IPS-15b (cell line): Measurements from ENCODE around the gene MTREX.
"Not testable (repeated sequence)": the region's sequence is repeated elsewhere in the genome, so short reads cannot be mapped to it uniquely, and the experiment has no call there.

Source experiments
- H3K27me3 ChIP-seq: one replicate; pipeline ENCODE4 v1.6.1; 2013; ENCODE audit warnings: low read length; ENCODE audit not compliant: control insufficient read depth, insufficient read depth
- H3K36me3 ChIP-seq: one replicate; pipeline ENCODE4 v1.6.1; 2013; ENCODE audit warnings: low read length; ENCODE audit not compliant: control insufficient read depth, insufficient read depth
- H3K4me1 ChIP-seq: one replicate; pipeline ENCODE4 v1.6.1; 2013; ENCODE audit warnings: mild to moderate bottlenecking, low read length; ENCODE audit not compliant: control insufficient read depth, insufficient read depth
- H3K4me3 ChIP-seq: one replicate; pipeline ENCODE4 v1.5.1; 2013; ENCODE audit warnings: low read depth, low read length
- H3K9ac ChIP-seq: one replicate; pipeline ENCODE4 v1.6.1; 2013; ENCODE audit warnings: low read depth, mild to moderate bottlenecking, low read length
- H3K9me3 ChIP-seq: one replicate; pipeline ENCODE4 v1.6.1; 2013; ENCODE audit warnings: mild to moderate bottlenecking, low read length; ENCODE audit not compliant: control insufficient read depth, insufficient read depth

Gene MTREX

DNA sequence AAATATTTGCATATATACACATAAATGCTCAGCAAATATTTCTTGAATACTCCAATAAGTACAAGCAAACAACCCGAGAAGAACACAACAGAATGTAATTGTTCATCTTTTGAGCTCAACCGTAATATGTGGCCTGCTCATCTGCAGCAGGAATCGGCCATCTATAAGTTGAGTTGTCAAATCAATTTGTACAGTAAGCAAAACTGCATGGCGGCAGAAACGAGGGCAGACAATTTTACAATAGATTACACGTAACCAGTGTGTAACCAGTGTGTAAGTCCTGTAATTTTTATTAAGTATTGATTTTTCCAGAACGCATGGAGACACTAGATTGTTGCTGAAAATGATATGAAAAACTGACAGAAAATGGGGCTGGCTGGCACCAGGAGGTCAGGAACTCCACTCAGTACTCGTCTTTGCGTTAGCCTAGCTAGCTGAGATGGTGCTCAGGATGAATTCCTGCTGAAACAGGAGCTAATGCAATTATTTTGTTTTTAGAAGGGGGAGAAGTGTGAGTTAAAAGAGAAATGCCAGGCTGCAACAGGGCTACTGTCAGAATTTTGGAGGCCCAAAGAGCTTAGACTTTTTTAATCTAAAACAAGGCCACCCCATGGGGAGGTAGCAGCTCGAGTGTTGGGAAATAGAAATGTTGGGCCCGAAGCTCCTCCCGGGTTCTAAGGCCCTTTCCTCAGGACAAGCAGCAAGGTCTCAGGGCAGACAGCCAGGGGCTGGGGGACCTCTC is 977 bp upstream of the MTREX start:
- Histone ChIP-seq H3K9ac (peak overlapping the region; percentile 90), H3K9me3 (no peaks in the 10 kb centered on the region), H3K27me3 (no peaks in the 10 kb centered on the region), H3K4me3 (peak overlapping the region; percentile 93), H3K4me1 (peaks cover 6% of the 10 kb centered on the region), H3K36me3 (no peaks in the 10 kb centered on the region)

DNA sequence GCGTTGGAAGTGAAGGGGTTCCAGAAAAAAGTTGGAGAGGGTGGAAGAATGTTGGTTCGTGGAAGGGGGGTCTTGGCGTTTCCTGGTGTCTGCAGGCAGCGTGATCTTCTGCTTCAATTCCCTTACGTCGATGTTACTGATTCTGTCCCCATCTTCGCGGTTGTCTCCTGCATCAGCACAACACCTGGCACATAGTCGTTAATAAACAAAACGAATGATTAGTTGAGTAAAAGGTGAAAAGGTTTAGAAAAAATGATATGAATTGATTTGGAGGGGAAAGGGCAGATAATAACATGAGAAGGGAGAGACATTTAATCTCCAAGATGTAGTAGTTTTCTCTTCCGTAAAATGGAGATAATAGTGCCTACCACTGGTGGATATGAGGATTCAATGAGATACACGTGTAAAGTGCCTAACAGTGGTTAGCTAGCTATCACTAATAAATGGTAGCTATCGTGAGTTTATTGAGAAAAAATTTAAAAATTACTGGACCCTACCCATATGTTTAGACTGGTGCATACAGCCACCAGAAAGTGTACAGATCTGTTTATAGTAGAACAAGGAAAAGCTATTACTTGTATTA is 556 bp downstream of the MTREX start:
- Histone ChIP-seq H3K9me3 (no peaks in the 10 kb centered on the region), H3K4me3 (peak overlapping the region; percentile 93), H3K4me1 (peaks cover 6% of the 10 kb centered on the region), H3K36me3 (no peaks in the 10 kb centered on the region), H3K27me3 (no peaks in the 10 kb centered on the region), H3K9ac (peak overlapping the region; percentile 90)

DNA sequence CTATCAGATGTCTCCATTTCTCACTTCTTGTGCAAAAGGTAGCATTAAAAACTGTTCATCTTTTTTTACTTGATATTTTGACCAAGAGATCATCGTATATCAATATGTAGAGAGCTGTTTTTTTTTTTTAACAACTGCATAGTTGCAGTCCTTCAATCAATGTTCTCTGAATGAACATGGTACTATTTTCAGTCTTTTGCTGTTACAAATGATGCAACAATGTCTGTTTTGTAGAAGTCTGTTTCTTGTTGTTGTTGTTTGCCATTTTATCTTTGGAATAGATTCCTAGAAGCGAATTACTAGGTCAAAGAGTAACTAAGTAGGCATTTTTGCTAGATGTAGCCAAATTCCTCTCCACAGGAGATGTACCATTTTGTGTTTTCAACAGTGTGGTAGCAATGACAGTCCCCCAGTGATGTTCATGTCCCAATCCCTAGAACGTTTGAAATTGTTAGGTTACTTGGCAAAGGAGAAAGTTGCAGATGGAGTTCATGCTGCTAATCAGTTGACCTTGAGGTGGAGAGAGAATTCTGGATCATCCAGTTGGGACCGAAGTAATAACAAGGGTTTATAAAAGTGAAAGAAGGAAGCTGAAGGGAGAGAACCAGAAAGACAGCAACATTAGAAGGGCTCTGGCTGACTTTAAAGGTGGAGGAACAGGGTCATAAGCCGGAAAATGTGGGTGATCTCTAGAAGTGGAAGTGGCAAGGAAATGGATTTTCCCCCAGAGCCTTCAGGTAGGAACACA is 6.3 kb downstream of the MTREX start:
- Histone ChIP-seq H3K9me3 (no peaks in the 10 kb centered on the region), H3K36me3 (no peaks in the 10 kb centered on the region), H3K4me3 (no peak overlapping the region), H3K9ac (no peak overlapping the region), H3K4me1 (no peaks in the 10 kb centered on the region), H3K27me3 (no peaks in the 10 kb centered on the region)

DNA sequence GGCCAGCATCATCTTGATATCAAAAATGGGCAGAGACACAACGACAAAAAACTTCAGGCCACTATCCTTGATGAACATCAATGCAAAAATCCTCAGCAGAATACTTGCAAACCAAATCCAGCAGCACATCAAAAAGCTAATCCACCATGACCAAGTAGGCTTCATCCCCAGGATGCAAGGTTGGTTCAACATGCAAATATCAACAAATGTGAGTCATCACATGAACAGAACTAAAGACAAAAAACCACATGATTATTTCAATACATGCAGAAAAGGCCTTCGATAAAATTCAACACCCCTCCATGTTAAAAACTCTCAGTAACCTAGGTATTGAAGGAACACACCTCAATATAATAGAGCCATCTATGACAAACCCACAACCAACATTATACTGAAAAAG is 8.5 kb downstream of the MTREX start:
- Histone ChIP-seq H3K9ac (no peak overlapping the region), H3K27me3 (no peaks in the 10 kb centered on the region), H3K9me3 (no peaks in the 10 kb centered on the region), H3K36me3 (no peaks in the 10 kb centered on the region), H3K4me3 (no peak overlapping the region), H3K4me1 (no peaks in the 10 kb centered on the region)

DNA sequence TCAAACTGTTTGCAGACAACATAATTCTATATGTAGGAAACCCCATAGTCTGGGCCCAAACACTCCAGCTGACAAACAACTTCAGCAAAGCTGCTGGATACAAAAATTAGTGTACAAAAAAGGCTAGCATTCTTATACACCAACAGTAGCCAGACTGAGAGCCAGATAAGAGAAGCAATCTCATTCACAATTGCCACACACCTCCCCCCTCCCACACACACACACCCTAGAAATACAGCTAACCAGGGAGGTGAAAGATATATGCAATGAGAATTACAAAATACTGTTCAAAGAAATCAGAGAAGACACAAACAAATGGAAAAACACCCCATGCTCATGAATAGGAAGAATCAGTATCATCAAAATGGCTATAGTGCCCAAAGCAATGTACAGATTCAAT is 9.0 kb downstream of the MTREX start:
- no peak overlapping the region for H3K4me3 ChIP-seq
- no peak overlapping the region for H3K9ac ChIP-seq
- H3K27me3 ChIP-seq: no peaks in the 10 kb centered on the region
- H3K36me3 ChIP-seq: no peaks in the 10 kb centered on the region
- no peaks in the 10 kb centered on the region for H3K4me1 ChIP-seq
- no peaks in the 10 kb centered on the region for H3K9me3 ChIP-seq

DNA sequence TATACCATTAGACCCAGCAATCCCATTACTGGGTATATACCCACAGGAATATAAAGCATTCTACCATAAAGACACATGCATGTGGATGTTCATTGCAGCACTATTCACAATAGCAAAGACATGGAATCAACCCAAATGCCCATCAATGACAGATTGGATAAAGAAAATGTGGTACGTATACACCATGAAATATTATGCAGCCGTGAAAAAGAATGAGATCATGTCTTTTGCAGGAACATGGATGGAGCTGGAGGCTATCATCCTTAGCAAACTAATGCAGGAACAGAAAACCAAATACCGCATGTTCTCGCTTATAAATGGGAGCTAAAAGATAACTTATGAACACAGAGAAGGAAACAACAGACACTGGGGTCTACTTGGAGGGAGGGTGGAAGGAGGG is 10.4 kb downstream of the MTREX start:
- H3K36me3 ChIP-seq, H3K27me3 ChIP-seq, H3K4me1 ChIP-seq, H3K9me3 ChIP-seq, H3K9ac ChIP-seq, H3K4me3 ChIP-seq: not testable (repeated sequence)

DNA sequence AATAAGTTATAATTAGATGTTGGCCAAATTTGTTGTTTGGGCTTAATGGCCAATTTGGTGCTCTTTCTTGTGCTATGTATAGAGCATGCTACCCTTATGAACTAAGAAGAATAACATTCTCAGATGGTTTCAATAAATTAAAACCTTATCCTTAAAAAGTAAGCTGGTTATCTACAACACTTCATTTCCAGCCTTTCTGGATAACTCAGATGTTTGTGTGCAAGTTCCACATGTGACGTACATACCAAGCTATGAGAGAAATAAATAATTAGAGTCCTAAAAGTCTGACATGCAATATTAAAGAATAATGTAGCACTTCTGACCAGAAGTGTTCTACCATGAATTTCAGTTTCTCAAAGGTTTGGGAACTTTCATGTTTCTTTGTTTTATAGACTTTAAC is 11.7 kb downstream of the MTREX start:
- peaks cover 3% of the 10 kb centered on the region for H3K36me3 ChIP-seq

DNA sequence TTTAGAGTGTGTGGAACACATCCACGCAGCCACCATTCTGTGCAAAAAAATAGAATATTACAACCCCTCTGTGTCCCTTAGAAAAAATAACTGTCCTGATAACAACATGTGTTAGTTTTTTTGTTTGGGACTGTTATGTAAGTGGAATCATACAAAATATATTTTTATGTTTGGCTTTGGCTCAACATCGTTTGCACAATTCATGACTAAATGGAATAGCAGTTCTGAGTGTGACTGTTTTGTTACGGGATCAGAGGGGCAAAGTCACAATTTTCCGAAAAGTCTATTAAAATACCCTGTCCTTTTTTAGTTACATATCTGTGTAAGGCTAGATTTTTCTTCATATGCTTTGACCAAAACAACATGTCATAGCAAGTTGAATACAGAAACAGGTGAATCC is 12.8 kb downstream of the MTREX start:
- Histone ChIP-seq H3K4me3 (no peak overlapping the region), H3K9me3 (no peaks in the 10 kb centered on the region), H3K27me3 (no peaks in the 10 kb centered on the region), H3K9ac (no peak overlapping the region), H3K36me3 (peaks cover 3% of the 10 kb centered on the region), H3K4me1 (no peaks in the 10 kb centered on the region)

More for the DNA sequence above, 11.7 kb downstream of the MTREX start:
- no peak overlapping the region for H3K9ac ChIP-seq
- no peaks in the 10 kb centered on the region for H3K9me3 ChIP-seq
- no peak overlapping the region for H3K4me3 ChIP-seq
- H3K4me1 ChIP-seq: no peaks in the 10 kb centered on the region
- H3K27me3 ChIP-seq: no peaks in the 10 kb centered on the region

DNA sequence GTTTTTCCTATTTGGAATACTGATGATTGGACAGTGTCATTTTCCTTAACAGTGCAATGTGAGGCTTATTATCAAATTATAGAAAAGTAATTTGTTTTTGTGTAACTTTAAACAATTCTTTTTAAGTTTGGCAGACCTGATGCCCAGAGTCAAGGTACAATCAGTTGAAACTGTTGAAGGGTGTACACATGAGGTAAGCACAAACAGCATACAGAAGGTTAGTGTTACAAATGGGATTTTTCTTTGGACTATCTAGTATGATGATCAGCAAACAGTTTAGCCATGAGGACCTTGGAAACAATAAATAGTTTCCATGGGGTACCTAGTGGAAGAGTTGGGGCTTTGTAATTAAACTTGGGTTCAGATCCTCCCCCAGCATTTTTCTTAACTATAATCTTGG is 16.2 kb downstream of the MTREX start:
- H3K9ac ChIP-seq: no peak overlapping the region
- H3K4me1 ChIP-seq: no peaks in the 10 kb centered on the region
- no peaks in the 10 kb centered on the region for H3K9me3 ChIP-seq
- H3K27me3 ChIP-seq: no peaks in the 10 kb centered on the region
- H3K36me3 ChIP-seq: peaks cover 5% of the 10 kb centered on the region
- no peak overlapping the region for H3K4me3 ChIP-seq

DNA sequence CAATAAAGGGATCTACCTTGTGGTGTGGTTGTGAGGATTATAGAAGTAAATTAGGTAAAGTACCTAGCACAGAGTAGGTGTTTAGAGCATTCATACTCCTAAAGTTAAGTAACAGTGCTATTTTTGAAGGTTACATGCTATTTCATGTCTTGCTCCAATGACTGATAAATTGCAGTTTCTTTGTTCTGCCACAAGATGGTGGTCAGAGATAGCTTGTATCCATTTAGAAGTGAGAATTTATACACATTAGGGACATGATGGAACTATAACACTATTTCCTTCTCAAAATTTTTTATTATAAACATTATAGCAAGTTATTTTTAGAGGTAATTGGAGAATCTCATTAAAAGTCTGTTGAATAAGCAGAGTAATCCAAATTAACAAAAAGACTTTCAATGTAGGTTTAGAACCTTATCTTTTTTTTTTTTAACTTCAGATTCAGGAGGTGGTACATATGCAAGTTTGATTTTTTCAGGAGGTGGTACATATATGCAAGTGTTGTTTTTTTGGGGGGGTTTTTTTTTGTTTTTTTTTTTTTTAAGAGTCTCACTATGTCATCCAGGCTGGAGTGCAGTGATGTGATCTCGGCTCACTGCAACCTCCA is 17.1 kb downstream of the MTREX start:
- H3K9ac ChIP-seq: no peak overlapping the region
- no peaks in the 10 kb centered on the region for H3K9me3 ChIP-seq
- H3K4me1 ChIP-seq: no peaks in the 10 kb centered on the region
- no peak overlapping the region for H3K4me3 ChIP-seq
- peaks cover 5% of the 10 kb centered on the region for H3K36me3 ChIP-seq
- no peaks in the 10 kb centered on the region for H3K27me3 ChIP-seq

DNA sequence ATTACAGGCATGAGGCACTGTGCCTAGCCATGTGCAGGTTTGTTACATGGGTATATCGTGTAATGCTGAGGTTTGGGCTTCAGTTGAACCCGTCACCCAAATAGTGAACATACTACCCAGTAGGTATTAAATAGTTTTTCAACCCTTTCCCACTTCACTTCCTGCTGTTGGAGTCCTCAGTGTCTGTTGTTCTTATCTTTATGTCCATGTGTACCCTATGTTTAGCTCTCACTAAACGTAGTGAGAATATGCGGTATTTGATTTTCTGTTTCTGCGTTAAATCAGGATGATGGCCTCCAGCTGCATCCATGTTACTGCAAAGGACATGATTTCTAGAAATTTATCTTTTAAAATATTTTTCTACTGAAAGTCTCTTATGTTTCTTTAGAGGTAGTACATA is 17.8 kb downstream of the MTREX start:
- H3K4me3 ChIP-seq: no peak overlapping the region
- no peak overlapping the region for H3K9ac ChIP-seq
- H3K27me3 ChIP-seq: no peaks in the 10 kb centered on the region
- H3K4me1 ChIP-seq: no peaks in the 10 kb centered on the region
- peaks cover 5% of the 10 kb centered on the region for H3K36me3 ChIP-seq
- H3K9me3 ChIP-seq: no peaks in the 10 kb centered on the region
